Esophagus squamous epithelium (tissue), 5 donors: ENCODE measurements around the gene GRP. TPM values are rescaled to one million over a fixed set of nuclear protein-coding genes. Genes with fewer than 3 reads are reported as not detected.
A peak's percentile ranks its signal among the peaks of the same experiment; 100 is the strongest.

Source experiments
- DNase-seq: peaks from one replicate; lab custom pipeline; 2025; lab: John Stamatoyannopoulos, UW
- H3K27ac ChIP-seq, 4 donors: fragments of 200-600 bp; sonication (generic); one replicate each; pipeline ENCODE4 v1.5.1; 2016 to 2019; ENCODE audit warnings: mild to moderate bottlenecking in 1 of 4
- H3K27me3 ChIP-seq, 4 donors: fragments of 200-600 bp; sonication (generic); 1 replicate in 3 of 4; 2 replicates in 1 of 4; pipeline versions ENCODE4 v1.5.1 to v1.6.0; 2017 to 2021; ENCODE audit warnings: antibody characterized with exemption in 1 of 4
- H3K36me3 ChIP-seq, 3 donors: fragments of 200-600 bp; sonication (generic); one replicate each; pipeline ENCODE4 v1.5.1; 2016 to 2019
- H3K4me1 ChIP-seq, 3 donors: fragments of 200-600 bp; sonication (generic); one replicate each; pipeline ENCODE4 v1.5.1; 2017 to 2019
- H3K4me3 ChIP-seq, 4 donors: fragments of 200-600 bp; sonication (generic); 1 replicate in 3 of 4; 2 replicates in 1 of 4; pipeline ENCODE4 v1.5.1; 2016 to 2019; ENCODE audit warnings: mild to moderate bottlenecking in 2 of 4, moderate library complexity in 1 of 4
- H3K9me3 ChIP-seq, 3 donors: fragments of 200-600 bp; sonication (generic); one replicate each; pipeline ENCODE4 v1.5.1; 2016 to 2019
- POLR2A ChIP-seq, 4 donors: fragments of 450-650 bp; IDR thresholded peaks; one replicate each; pipeline ENCODE4 v1.6.1; 2017; ENCODE audit warnings: antibody characterized with exemption in 4 of 4, mild to moderate bottlenecking in 4 of 4, moderate library complexity in 3 of 4
- WGBS, 2 donors: methylation state at CpG; one replicate each; pipeline ENCODE4 v1.1.5; 2018; 5-methylcytosine and 5-hydroxymethylcytosine counted together
- intact Hi-C: fragments of 100-400 bp; cut with DNase I; formaldehyde crosslinking; loops from one replicate; pipeline ENCODE4 v1.15.0; 2022
- total RNA-seq, 4 donors: library from RNA; depleted of rRNA; stranded (reverse); fragments of >200 nt; gene quantifications; one replicate each; pipeline ENCODE4 v1.1.0, GENCODE V29; 2016
- TF ChIP-seq, protein P1 (sequence below), 6 experiments: fragments of 450-650 bp in 4 of 6; fragments of 200-600 bp in 2 of 6; sonication (generic) in 2 of 6; IDR thresholded peaks; one replicate each; pipeline ENCODE4 v1.5.1; 2016 to 2019; ENCODE audit warnings: antibody characterized with exemption in 6 of 6, mild to moderate bottlenecking in 4 of 6, moderate library complexity in 4 of 6
- donor health status: DM: yes; HTN: yes; CAD: no.

GRP gene
- total RNA-seq, 4 donors from 2014 or later, result not detected

DNA sequence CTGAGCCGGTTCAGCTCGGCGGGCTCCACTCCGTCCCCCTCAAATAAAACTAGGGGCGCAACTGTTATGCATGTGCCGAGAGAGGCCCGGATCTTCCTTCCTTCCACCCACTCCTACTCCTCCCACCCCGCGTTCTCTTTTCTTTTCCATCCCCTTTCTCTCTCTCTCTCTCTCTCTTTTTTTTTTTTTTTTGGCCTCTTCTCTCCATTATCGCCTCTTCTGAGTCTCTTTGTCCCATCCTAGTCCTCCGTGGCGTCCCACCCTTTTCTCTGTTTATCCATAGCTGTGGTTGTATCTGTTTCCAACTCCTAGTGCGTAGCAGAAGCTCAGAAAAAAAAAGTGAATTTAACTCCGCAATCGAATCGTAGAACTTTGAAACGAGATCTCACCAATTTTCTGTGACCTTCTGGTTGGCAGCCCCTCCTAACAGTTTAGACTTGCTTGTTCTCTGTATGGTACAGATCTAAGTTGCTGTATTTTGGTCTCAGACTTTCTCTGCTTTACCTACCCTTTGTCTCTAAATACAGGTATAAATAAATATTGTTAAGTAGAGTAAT, 49.7 kb downstream of the GRP start:
- Histone ChIP-seq H3K36me3 (no peaks in the 10 kb centered on the region), H3K9me3 (no peaks in the 10 kb centered on the region), H3K27ac (no peak overlapping the region), H3K27me3 (peaks cover 0 to 85% (median 58%) of the 10 kb centered on the region in 4 donors), H3K4me1 (peaks cover 31 to 73% (median 38%) of the 10 kb centered on the region in 3 donors), H3K4me3 (peak overlapping the region in 2 of 4 donors; percentile 27 to 55)
- intact Hi-C loops, result no loop called here
- no peak for DNase-seq
- 8 to 9% methylated on average over 15 to 17 of the region's 17 CpGs for WGBS, 2 donors
- TF ChIP-seq, protein P1, sequence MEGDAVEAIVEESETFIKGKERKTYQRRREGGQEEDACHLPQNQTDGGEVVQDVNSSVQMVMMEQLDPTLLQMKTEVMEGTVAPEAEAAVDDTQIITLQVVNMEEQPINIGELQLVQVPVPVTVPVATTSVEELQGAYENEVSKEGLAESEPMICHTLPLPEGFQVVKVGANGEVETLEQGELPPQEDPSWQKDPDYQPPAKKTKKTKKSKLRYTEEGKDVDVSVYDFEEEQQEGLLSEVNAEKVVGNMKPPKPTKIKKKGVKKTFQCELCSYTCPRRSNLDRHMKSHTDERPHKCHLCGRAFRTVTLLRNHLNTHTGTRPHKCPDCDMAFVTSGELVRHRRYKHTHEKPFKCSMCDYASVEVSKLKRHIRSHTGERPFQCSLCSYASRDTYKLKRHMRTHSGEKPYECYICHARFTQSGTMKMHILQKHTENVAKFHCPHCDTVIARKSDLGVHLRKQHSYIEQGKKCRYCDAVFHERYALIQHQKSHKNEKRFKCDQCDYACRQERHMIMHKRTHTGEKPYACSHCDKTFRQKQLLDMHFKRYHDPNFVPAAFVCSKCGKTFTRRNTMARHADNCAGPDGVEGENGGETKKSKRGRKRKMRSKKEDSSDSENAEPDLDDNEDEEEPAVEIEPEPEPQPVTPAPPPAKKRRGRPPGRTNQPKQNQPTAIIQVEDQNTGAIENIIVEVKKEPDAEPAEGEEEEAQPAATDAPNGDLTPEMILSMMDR (IDR thresholded peaks at IDR 0.05), result no peak
- TF ChIP-seq POLR2A (IDR thresholded peaks at IDR 0.05), result no peak

GRCh38 chr18:59270689-59271257, 50.8 kb downstream of the GRP start:
- 37 to 49% methylated on average over 4 of the region's 4 CpGs for WGBS, 2 donors
- DNase-seq, result no peak
- Histone ChIP-seq H3K36me3 (no peaks in the 10 kb centered on the region), H3K27ac (no peak overlapping the region), H3K4me3 (no peak overlapping the region), H3K4me1 (peaks cover 27 to 61% (median 31%) of the 10 kb centered on the region in 3 donors), H3K27me3 (peaks cover 0 to 81% (median 53%) of the 10 kb centered on the region in 4 donors), H3K9me3 (no peaks in the 10 kb centered on the region)
- TF ChIP-seq, protein P1 (IDR thresholded peaks at IDR 0.05), result no peak
- intact Hi-C loops, result no loop called here

DNA sequence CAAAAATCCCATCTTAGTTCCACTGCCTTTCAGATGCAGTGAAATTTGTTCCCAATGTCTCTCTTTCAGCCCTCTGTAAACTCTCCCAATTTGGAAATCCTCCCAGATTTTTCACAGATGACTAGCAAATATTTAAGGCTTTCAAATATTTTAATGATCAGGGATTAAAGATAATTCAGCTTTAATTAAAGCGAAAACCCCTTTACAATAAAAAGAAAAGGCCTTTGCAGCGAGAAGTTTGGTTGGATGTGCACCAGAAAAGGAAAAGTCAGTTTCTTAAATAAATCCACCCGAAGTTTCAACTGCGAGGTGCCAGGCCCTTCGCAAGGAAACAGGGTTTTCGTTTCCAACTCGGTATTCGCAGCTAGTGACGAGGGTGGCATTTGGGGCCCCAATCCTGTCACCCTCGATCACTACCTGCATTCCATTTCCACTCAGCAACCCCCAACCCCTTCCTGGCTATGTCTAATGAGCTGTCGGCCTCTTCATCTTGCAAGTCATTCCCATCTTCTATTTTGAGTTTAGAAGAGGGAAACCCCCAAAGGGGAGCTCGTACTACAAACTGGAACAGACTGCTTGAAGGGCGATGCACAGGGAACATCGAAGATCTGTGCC, 51.8 kb downstream of the GRP start:
- Histone ChIP-seq H3K27ac (no peak overlapping the region), H3K4me1 (peaks cover 27 to 56% (median 31%) of the 10 kb centered on the region in 3 donors), H3K36me3 (no peaks in the 10 kb centered on the region), H3K4me3 (peak overlapping the region in 3 of 4 donors; percentile 27 to 61 (median 42)), H3K27me3 (peaks cover 0 to 78% (median 47%) of the 10 kb centered on the region in 4 donors), H3K9me3 (no peaks in the 10 kb centered on the region)
- WGBS, 2 donors, result 10 to 11% methylated on average over 13 to 14 of the region's 14 CpGs
- intact Hi-C loops, result no loop called here
- no peak for DNase-seq
- no peak for TF ChIP-seq POLR2A (IDR thresholded peaks at IDR 0.05)
- TF ChIP-seq, protein P1 (IDR thresholded peaks at IDR 0.05), result no peak

DNA sequence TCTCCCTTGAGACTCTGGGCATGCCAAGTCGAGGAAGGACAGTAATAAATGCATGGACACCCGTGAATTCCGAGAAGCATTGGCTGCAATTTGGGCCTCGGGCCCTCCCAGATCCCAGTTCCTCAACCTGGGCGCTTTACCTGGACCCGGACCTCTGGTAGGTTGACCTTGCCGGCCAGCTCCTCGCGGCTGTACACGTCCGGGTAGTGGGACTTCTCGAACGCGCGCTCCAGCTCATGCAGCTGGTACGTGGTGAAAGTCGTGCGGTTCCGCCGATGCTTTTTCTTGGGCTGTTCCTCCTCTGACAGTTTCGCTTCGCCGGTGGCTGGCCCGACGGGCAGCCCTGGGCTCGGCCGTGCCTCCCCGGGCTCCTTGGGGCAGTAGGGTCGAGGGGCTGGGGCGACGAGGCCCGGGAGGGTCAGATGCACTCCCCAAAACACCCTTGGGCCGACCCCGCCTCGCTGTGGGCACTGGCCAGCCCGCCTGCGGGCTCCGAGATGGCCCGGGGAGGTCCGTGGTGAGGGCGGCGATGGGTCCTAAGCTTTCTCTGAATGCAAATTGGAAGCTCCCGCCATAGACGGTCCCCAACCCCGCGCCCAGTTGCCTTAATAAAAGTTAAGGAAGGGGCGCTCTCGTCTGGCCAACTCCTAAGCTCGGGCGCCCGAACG, 52.4 kb downstream of the GRP start:
- peak overlapping the region; percentile 17 to 61 (median 34) for H3K4me3 ChIP-seq

More for the DNA sequence above, 52.4 kb downstream of the GRP start:
- no peaks in the 10 kb centered on the region for H3K36me3 ChIP-seq
- 2 to 4% methylated on average over 4 to 22 of the region's 52 CpGs for WGBS, 2 donors
- peaks cover 27 to 54% (median 31%) of the 10 kb centered on the region in 3 donors for H3K4me1 ChIP-seq
- DNase-seq, result no peak
- TF ChIP-seq, protein P1 (IDR thresholded peaks at IDR 0.05), result no peak
- TF ChIP-seq POLR2A (IDR thresholded peaks at IDR 0.05), result no peak
- H3K9me3 ChIP-seq, result no peaks in the 10 kb centered on the region
- H3K27ac ChIP-seq, result no peak overlapping the region
- H3K27me3 ChIP-seq, result peaks cover 0 to 74% (median 50%) of the 10 kb centered on the region in 4 donors
- intact Hi-C loops, result no loop called here
